Glutamatergic neuron (in vitro differentiated cells): ENCODE results near the gene MAEA. TPM values are rescaled to one million over a fixed set of nuclear protein-coding genes. Genes with fewer than 3 reads are reported as not detected.
A peak's percentile ranks its signal among the peaks of the same experiment; 100 is the strongest.

Experiments
- DNase-seq: peaks from one replicate; pipeline ENCODE4 v3.0.0; 2022
- H3K27ac Mint-ChIP-seq: one replicate; pipeline ENCODE4 v1.8.0; 2020; ENCODE audit warnings: mild to moderate bottlenecking, mixed read lengths, inconsistent platforms; ENCODE audit not compliant: unreplicated experiment
- H3K27me3 Mint-ChIP-seq: one replicate; pipeline ENCODE4 v1.8.0; 2020; ENCODE audit warnings: mild to moderate bottlenecking, moderate library complexity, mixed read lengths, inconsistent platforms; ENCODE audit not compliant: unreplicated experiment
- H3K36me3 Mint-ChIP-seq: one replicate; pipeline ENCODE4 v1.8.0; 2020; ENCODE audit warnings: mild to moderate bottlenecking, mixed read lengths, inconsistent platforms; ENCODE audit not compliant: unreplicated experiment
- H3K4me1 Mint-ChIP-seq: one replicate; pipeline ENCODE4 v1.8.0; 2020; ENCODE audit warnings: mild to moderate bottlenecking, low read depth, mixed read lengths, inconsistent platforms; ENCODE audit not compliant: unreplicated experiment
- H3K4me3 Mint-ChIP-seq: one replicate; pipeline ENCODE4 v1.8.0; 2020; ENCODE audit warnings: mild to moderate bottlenecking, mixed read lengths, inconsistent platforms; ENCODE audit not compliant: unreplicated experiment
- H3K9me3 Mint-ChIP-seq: one replicate; pipeline ENCODE4 v1.8.0; 2020; ENCODE audit warnings: mild to moderate bottlenecking, moderate library complexity, mixed read lengths, inconsistent platforms; ENCODE audit not compliant: unreplicated experiment
- total RNA-seq: library from RNA; stranded (reverse); fragmentation: NEBNext Ultra II Directional; extraction: Animal tissue kit (Norgen Biotek cat#: 25700); gene quantifications from one replicate; pipeline ENCODE4 v1.2.1, GENCODE V29; 2021; ENCODE audit not compliant: unreplicated experiment
- TF ChIP-seq, protein P1 (sequence below): fragments of 200-600 bp; sonication (generic); IDR thresholded peaks from one replicate; pipeline ENCODE4 v1.5.0; 2021; ENCODE audit not compliant: partially characterized antibody, unreplicated experiment

Gene MAEA
- total RNA-seq, 1 donor from 2014 or later, result 77.2 TPM

DNA sequence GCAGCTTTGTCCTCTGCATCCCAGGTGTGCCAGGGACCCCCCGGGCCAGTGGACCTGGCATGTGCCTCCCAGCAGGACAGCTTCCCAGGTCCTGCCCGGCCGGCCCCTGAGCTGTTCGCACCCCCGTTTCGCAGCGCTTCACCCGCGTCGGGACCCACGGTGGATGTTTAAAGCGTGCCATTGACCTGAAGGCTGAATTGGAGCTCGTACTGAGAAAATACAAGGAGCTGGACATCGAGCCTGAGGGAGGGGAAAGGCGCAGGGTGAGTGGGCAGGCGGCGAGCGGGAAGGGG lies 65.2 kb downstream of the MAEA start:
- no peak overlapping the region for H3K4me3 Mint-ChIP-seq
- TF ChIP-seq, protein P1, sequence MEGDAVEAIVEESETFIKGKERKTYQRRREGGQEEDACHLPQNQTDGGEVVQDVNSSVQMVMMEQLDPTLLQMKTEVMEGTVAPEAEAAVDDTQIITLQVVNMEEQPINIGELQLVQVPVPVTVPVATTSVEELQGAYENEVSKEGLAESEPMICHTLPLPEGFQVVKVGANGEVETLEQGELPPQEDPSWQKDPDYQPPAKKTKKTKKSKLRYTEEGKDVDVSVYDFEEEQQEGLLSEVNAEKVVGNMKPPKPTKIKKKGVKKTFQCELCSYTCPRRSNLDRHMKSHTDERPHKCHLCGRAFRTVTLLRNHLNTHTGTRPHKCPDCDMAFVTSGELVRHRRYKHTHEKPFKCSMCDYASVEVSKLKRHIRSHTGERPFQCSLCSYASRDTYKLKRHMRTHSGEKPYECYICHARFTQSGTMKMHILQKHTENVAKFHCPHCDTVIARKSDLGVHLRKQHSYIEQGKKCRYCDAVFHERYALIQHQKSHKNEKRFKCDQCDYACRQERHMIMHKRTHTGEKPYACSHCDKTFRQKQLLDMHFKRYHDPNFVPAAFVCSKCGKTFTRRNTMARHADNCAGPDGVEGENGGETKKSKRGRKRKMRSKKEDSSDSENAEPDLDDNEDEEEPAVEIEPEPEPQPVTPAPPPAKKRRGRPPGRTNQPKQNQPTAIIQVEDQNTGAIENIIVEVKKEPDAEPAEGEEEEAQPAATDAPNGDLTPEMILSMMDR, result no peak
- no peak for DNase-seq
- peaks cover 6% of the 10 kb centered on the region for H3K9me3 Mint-ChIP-seq
- H3K27ac Mint-ChIP-seq, result no peak overlapping the region
- H3K27me3 Mint-ChIP-seq, result no peaks in the 10 kb centered on the region
- H3K36me3 Mint-ChIP-seq, result no peaks in the 10 kb centered on the region
- peaks cover 16% of the 10 kb centered on the region for H3K4me1 Mint-ChIP-seq

DNA sequence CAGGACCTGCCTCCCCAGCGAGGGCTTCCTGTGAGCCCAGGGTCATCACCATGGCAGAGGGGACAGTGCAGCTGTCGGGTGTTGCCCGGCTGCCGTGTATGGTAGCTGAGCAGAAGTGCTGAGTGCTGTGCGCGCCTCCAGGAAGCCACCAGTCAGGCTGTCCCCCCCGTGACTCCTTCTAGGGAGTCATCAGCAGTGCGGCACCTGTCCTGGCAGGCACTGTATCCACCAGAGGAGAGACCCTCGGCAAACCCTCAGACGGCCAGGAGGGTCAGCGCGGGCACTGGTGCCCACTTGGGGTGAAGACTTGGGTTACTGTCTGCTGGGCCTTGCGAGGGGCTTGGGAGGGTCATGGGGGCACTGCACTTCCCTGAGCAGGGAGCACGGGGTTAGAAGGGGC lies 65.7 kb downstream of the MAEA start:
- TF ChIP-seq, protein P1, result no peak

DNA sequence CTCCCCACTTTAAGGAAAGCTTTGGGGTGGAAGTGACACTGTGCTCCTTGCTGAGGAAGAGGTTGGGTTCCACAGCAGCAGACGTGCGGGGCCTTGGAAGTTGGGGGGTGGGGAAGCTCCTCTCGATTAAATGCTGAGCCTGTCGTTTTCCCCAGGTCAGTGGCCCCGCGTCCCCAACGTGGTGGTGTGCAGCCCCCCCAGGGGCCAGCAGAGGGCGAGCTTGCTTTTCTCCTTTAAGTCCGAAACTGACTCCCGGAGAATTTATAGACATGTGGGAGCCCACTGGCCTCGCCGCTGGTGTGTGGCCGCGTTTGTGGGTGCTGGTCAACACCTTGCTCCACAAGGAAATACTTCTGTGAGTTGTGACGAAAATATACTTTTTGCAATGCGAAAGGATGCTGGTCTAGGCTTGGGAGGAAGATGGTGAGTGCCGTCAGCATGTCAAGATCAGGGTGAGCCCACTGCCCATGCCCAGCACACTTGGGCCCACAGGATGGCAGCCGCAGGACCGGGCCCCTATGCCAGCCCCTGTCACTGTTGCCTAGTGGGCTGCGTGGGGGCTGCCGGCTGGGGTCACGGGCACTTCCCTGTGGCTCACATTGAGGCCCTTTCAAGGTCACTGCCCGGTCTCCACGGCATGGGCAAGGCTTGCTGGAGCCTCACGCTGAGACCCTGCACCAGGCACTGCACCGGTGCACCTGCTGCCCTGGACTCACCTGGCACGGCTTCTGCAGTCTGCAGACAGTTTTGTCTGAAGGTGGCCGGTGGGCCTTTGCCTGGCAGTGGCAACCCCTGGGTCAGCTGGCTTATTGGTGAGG lies 66.7 kb downstream of the MAEA start:
- Mint-ChIP-seq H3K4me1 (peaks cover 19% of the 10 kb centered on the region), H3K4me3 (no peak overlapping the region), H3K9me3 (peaks cover 4% of the 10 kb centered on the region), H3K27ac (peak overlapping the region; percentile 67), H3K27me3 (no peaks in the 10 kb centered on the region), H3K36me3 (no peaks in the 10 kb centered on the region)
- DNase-seq, result peak; percentile 81
- TF ChIP-seq, protein P1, result peak; percentile 84

More for the DNA sequence above, 65.7 kb downstream of the MAEA start:
- H3K9me3 Mint-ChIP-seq, result peaks cover 5% of the 10 kb centered on the region
- no peaks in the 10 kb centered on the region for H3K36me3 Mint-ChIP-seq
- H3K4me1 Mint-ChIP-seq, result peaks cover 16% of the 10 kb centered on the region
- no peak for DNase-seq
- H3K4me3 Mint-ChIP-seq, result no peak overlapping the region
- H3K27me3 Mint-ChIP-seq, result no peaks in the 10 kb centered on the region
- H3K27ac Mint-ChIP-seq, result no peak overlapping the region

DNA sequence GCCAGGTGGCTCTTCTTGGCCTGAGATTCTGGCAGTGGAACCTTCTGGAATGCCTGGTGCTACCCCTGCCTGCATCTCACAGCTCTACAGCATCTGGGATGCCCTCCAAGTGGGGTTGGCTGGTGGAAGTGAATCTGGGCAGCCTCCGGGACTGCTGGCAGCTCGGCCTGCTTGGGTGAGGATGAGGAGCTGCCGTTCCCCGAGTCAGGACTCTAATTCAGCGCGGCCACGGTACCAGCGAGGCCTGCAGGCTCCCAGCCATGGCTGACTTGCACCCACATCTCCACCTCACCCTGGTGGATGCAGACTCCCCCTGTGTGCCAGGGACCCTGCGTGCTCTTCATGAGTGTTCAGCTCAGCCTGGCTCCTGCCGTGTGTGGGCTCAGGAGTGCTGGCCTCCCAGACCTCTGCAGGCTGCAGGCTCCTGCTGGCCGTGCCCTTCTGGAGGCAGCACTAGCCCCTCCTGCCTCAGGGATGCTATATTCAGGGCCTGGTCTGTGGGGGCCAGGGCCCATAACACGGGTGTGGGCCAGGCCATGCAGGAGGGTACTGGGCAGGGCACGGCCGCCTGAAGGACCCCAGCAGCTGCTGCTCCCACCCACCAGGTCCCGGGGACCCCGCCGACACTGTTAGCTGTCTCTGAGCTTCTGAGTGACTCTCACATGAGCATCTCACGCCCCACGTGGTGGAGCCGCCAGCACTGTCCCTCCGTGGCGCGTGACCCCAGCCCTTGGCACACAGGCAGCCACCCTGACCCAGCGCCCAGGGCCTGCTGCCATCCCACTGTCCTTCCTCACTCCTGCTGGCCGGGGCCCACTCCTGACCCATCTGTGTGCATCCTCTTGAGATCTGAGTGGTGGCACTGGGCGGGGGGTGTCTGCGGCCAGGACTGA lies 67.9 kb downstream of the MAEA start:
- no peak overlapping the region for H3K4me3 Mint-ChIP-seq
- H3K9me3 Mint-ChIP-seq, result peaks cover 4% of the 10 kb centered on the region
- H3K4me1 Mint-ChIP-seq, result peaks cover 19% of the 10 kb centered on the region
- no peak overlapping the region for H3K27ac Mint-ChIP-seq
- no peaks in the 10 kb centered on the region for H3K27me3 Mint-ChIP-seq
- no peaks in the 10 kb centered on the region for H3K36me3 Mint-ChIP-seq
- DNase-seq, result no peak
- TF ChIP-seq, protein P1, result no peak
